HG03095 (cell line): ENCODE results near the gene MPPED2.

ENCODE experiments used
- ATAC-seq: cut with Tn5 transposase; IDR thresholded peaks from one replicate; pipeline ENCODE4 v1.9.1; 2021; ENCODE audit warnings: moderate library complexity; ENCODE audit not compliant: unreplicated experiment

Gene MPPED2

DNA sequence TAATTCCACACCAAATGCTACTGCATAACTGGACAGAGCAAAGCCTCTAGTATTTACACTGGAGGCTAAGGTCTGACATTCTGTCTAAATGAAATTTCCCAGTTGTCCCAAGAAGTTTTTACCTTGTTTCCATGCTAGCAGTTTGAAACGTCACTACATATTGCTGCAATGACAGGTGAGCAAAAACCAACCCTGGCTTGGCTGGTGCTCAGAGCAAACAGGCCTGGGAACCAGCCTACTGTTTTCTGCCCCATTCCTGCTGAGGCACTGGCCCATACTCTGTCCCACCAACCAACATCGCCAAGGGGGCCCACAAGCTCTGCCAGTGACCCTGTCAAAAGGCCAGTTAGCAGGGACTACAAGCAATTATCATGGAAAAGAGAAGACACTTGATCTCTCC, 131.1 kb downstream of the MPPED2 start:
- no peak for ATAC-seq

DNA sequence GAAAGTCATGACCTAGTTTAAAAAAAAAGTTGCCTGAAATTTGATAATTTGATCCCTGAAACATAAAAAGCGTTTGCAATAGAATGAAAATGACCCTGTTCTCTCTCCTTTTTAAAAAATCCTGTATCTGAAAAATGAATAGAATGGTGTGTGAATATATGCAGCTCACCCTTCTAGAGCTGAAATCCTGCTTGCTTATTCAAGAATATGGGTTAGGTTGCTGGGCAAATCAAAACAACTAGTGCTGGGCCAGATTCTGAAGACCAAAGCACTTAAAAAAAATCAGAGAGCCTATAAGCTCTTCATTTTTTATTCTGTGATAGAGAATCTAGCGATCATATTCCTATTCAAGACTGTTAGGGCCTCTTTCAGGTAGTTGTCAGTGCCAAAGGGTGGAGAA, 131.6 kb downstream of the MPPED2 start:
- no peak for ATAC-seq

DNA sequence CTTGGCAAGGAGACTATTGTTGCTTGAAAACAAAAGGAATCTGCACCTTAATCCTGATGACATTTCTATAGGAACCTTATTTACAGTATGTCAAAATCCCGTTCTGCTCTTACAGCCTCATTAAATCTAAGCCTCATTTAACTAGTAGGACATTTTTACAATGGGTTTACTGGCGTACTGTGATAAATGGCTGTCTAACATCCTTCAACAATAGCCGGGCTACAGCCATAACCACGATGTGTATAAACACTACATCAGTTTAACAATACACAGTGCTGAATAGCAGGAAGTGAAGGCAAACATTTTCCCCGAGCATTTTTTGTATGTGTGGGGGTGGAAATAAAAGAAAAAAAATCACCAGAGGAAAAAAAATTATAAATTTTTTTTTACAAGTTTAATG, 132.0 kb downstream of the MPPED2 start:
- no peak for ATAC-seq

GRCh38 chr11:30453705-30454104, 132.4 kb downstream of the MPPED2 start:
- no peak for ATAC-seq

DNA sequence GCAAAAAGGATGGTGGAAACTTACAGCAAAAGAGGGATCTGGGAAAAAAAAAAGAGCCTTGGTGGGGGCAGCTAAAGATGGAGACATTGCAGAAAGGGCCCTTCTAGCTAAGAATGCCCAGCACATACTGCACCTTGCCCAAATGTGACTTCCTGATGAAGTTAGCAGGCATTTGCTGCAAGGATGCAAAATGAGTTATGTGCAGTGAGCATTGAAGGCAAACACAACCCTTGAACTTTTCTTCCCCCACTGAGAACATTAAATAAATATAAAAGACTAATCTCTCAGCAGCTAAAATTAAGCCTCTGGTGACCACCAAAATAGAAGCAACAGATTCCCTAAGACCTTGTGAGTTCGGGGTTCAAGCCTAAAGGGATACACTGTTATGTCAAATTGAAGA, 133.3 kb downstream of the MPPED2 start:
- no peak for ATAC-seq

DNA sequence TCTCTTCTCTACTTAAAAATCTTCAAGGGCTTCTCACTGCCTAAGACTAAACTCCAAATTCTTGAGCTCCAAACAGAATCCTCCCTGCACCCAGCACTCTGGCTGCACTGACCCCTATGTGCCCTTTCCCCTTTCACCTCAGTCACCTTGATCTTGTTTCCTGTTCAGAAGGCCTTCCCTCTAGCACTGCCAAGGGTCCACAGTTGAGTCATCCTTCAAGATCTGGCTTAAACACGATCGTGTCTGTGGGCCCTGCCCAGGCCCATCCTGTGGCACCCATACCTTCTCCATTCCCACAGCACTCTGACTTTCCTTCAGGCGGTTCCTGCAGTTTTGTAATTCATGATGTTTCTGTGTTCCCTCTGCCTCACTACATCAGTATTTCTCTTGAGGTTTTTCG, 134.0 kb downstream of the MPPED2 start:
- no peak for ATAC-seq

GRCh38 chr11:30451626-30452025, 134.5 kb downstream of the MPPED2 start:
- ATAC-seq = no peak

DNA sequence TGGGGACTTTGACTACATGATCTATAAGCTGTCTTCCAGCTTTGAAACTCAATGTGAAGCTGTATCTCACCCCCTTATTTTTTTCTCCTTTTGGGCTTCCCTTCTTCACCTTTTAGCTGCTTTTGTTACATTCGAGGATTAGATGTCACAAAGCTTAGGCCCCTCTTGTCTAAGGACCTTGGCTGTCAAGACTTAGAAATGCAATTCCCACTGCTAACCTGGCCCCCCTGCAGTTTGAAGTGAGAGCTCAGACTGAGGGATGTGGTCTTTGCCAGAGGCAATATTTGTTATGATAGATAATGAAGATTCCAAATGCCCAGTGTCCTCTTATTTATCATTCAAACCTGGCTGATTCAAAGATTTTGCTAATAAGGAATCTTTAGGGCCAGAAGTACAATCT, 135.0 kb downstream of the MPPED2 start:
- no peak for ATAC-seq

DNA sequence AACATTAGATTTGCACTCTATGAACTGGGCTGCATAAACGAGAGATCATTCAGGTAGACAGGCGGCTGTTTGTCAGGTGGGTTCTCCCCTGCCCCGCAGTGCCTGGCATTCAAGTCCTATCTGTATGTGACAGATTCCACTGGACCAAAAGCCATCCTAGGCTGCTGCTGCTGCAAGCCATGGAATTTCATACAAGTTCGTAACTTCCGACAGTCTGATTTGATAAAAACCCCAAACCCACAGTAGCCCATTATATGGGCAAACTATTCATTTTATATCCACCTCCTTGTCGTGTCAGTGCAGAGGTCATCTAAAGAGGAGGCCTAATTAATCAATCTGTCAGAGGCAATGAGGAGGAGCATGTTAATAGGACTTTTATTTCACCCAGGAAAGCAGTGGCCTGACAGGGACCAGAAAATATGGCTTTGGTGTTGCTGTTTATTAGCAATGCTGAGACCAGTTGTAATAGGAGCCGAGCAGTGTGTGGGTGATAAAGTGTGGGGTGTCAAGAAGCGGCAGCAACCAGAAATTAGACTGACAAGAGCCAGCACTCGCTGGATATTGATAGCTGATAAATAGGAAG, 139.0 kb downstream of the MPPED2 start:
- ATAC-seq = no peak

- ATAC-seq = no peak
Measured at GRCh38 chr11:30446520-30446919, 139.6 kb downstream of the MPPED2 start.

- ATAC-seq = no peak
Measured at GRCh38 chr11:30445056-30445455, 141.1 kb downstream of the MPPED2 start.

GRCh38 chr11:30440510-30440909, 145.6 kb downstream of the MPPED2 start:
- no peak for ATAC-seq

DNA sequence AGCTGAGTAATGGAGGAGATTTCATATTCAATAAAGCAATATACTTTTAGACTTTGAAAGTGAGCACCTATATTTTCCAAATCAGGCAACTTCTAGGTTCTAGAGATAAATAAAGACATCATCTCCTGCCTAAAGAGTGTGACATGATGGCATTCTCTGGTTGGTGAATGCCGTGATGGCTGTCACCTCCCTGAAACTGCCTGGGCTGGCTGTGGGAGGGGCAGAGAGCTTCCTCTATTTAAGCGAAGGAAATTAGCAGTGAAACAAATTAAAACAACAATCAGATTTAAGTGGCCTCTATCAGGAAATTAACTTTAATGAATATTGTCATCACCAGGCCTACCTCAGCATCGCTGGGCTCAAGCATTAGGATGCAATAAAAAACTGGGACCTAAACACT, 149.4 kb downstream of the MPPED2 start:
- ATAC-seq = no peak

DNA sequence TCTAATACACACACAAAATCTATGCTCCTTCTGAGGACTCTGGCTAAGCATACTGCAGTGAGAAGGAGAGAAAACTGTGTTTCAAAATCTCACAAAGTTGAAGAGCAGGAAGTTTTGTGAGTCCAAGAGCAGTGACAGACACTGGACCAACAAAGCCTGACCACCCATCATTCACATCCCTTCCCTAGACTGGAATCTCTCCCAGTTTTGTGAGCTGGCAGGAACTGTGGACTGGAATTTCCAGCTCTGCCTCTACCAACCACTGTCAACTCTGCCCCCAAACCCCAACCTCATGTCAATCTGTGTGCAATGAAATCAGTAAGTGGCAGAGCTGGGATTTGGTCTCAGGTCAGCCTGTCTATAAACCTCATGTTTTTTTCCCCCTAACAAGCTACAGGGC, 150.7 kb downstream of the MPPED2 start:
- ATAC-seq = no peak

DNA sequence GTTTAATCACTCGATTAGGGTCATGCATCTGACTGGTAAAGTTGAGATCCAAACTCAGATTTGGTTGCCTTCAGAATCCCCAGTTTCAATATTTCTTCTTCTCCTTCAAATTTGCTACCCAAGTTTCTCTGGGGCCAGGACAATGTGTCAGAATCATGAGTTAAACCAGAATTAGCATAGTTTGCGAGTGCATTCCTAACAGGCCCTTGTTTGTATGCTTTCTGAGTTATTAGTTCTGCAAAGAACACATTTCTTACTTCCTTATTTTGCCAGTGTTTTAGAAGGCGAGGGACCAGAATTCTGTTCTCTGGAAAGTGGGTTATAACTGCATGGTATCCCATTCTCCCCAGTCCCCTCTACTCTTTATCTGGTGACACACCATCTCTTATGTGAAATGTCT, 151.3 kb downstream of the MPPED2 start:
- no peak for ATAC-seq

DNA sequence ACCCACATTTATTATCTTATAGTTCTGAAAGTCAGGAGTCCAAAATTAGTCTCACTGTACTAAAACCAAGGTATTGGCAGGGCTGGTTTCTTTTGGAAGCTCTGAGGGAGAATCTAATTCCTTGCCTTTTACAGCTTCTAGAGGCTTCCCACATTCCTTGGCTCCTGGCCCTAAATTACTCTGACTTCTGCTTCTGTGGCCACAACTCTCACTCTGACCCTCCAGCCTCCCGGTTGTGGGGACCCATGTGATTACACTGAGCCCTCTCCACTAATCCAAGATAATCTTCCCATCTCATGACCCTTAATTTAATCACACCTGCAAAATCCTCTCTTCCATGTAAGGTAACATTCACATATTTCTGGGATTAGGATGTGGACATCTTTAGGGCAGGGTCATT, 152.3 kb downstream of the MPPED2 start:
- ATAC-seq = no peak

GRCh38 chr11:30432716-30433115, 153.4 kb downstream of the MPPED2 start:
- ATAC-seq = no peak

DNA sequence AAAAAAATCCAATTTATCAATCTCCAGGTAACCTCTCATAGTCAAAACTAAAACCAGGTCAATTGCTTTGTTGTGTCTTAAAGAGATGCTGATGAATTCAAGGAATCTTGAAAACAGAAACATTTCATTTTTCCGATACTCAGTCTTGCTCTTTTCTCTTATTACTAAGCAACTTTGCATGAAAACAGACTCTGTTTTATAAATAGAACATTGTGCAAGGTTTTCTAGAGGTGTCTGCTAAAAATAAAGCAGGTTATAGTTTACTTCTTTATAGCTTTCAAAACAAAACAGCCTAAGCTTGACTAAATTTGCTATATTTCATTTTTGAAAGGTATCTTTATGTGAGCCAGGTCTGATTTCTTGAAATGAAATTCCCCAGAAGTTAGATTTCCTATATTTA, 154.0 kb downstream of the MPPED2 start:
- peak; percentile 60 for ATAC-seq

DNA sequence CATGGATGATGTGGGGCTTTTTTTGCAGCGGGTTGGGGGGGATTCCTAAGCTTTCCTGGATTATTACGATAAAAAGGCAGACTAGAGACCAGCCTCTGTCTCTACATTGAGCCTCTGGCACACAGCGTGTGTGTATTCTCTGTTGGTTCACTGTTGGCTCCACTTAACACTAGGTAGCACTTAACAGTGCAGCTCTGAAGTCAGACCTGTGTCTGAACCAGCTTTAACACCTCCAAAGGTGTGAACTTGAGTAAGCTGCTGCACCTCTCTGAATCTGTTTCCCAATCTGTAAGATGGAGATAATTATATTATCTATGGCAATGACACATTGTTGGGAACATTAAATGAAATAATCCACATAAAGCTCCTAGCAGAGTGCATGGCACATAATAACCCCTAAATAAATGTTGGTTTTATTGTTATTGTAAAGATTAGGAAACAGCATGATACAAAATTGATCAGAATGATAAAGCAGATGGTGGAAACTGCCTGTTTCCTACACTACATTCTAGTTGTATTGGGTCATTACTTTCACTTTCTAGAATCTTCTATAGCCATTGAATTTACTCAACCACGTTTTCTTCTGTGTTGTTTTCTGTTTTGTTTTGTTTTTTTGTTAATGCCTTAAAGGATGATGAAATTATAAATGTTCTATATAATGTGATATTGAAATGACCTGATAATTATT, 154.9 kb downstream of the MPPED2 start:
- ATAC-seq = no peak

- ATAC-seq = no peak
Measured at GRCh38 chr11:30429550-30429949, 156.6 kb downstream of the MPPED2 start.

GRCh38 chr11:30426781-30427180, 159.4 kb downstream of the MPPED2 start:
- no peak for ATAC-seq

GRCh38 chr11:30424844-30425243, 161.3 kb downstream of the MPPED2 start:
- no peak for ATAC-seq

- no peak for ATAC-seq
Measured at GRCh38 chr11:30424321-30424720, 161.8 kb downstream of the MPPED2 start.
